Activated CD8-positive, alpha-beta memory T cell treated with anti-CD3 and anti-CD28 coated beads for 24 hours (primary cell): ENCODE data around the gene SOS2.
"Not testable (repeated sequence)": the region's sequence is repeated elsewhere in the genome, so short reads cannot be mapped to it uniquely, and the experiment has no call there.

Experiments used
- DNase-seq: peaks from one replicate; pipeline ENCODE4 v3.0.0-alpha.2; 2020

Gene SOS2

DNA sequence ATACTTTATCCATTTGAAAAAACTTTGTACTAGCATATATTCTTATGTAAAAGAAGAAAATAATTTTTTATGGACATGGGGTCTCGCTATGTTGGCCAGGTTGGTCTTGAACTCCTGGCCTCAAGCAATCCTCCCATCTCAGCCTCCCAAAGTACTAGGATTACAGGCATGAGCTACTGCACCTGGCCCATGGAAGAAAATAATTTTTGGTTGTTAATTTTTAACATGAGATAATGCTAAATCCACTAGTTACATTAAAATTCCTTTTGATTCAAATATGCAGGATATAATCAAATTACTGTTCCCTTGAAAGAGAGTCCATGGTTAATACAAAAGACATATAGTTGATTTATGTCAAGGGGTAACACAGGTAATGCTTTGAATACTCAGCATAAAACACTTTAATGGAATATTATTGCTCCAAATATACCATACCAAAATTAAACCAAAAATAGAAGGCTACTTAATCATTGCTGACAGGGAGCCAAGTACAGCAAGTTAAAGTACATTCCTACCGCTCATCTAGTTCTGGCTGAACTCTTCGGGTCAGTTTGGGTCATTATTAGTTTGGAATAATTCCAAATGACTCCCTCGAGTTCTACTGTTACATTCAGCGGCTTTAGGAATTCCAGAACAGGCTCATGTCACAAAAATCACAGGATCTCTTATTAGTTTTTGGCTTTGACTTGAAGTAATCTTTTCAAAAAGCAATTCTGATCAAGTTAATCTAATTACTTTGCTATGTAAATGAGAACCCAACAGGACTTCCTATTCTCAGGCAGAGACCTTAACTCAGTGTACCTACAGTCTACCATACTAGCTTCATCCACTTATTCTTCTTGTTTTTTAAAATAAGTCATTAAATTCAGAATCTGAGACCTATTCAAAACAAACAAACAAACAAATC lies 6.1 kb downstream of the SOS2 start:
- DNase-seq: no peak

DNA sequence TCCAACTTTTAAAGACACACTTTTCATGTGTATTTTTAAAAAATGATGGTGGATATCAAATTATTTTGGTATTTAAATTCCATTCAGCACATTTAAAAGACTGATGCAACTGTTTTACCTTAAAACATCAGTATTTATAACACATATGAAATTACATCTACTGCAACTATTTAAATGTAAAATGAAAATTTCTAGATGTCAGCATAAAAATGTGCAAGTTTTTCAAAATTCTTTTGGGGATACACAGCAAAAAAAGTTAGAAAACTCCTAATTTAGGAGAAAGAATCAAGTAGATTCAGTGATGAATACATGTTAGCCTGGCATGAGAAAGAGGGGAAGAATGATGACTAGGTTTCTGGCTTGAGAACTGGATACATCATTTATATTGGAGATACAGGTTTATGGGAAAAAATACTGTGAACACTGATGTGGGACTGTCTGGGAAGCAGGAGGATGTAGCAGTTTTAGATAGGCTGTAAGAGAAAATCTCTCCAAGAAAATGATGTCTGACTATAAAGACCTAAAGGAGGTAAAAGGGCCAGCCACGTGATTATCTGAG lies 9.2 kb downstream of the SOS2 start:
- no peak for DNase-seq

DNA sequence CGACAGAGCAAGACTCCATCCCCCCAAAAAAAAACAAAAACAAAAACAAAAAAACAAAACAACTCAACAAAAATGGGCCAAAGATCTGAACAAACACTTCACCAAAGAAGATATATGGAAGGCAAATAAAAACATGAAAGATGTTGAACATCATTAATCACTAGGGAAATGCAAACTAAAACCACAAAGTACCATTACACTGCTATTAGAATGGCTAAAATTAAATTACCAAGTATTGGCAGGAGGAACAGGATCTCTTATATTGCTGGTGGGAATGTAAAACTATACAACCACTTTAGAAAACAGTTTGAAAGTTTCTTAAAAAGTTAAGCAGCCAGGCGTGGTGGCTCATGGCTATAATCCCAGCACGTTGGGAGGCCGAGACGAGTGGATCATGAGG lies 12.9 kb downstream of the SOS2 start:
- DNase-seq: no peak

DNA sequence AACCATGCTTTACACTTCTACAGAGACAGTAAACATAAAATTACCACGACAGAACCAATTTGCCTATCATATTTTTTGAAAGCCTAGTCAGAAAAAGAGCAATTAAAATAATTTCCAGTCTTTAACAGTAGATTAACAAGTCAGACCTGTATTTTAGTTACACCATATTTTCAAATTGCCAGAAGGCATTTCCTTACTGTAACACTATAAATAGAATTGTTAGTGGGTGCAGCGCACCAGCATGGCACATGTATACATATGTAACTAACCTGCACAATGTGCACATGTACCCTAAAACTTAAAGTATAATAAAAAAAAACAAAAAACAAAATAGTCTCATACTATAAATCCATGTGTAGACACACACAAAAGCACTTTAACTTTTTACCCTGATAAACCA lies 16.0 kb downstream of the SOS2 start:
- DNase-seq: no peak

DNA sequence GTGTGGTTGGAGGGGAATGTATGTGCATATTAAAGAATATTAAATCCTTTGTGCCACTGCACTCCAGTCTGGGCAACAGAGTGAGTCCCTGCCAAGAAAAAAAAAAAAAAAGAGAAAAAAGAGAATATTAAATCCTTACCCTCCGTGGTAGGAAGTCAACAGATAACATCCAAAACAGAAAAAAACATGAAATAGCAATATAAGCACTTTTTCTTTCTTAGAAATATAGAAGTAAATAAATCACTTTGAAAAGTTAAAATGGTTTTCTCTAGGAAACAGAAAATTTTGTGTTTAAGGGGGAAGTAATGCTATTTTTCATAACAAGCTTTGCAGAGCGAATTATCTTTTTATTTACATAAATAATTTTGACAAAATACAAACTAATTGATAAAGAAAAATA lies 17.6 kb downstream of the SOS2 start:
- DNase-seq: no peak

DNA sequence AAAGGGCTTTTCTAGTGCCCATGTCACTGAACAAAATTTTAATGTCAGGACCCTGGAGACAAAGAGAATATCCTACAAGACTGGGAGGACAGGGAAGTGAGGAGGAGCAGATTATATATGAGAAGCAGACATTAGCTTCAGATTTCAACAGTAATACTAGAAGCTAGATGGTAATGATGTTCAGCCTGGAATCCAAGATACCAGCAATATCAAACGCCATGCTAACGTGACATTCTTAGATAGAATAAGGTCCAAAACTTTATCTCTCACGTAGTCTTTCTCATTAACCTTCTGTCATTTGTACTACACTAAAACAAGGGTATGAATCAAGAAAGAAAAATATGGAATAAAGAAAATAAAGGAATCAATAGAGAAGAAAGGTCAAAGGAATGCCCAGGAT lies 18.7 kb downstream of the SOS2 start:
- no peak for DNase-seq

DNA sequence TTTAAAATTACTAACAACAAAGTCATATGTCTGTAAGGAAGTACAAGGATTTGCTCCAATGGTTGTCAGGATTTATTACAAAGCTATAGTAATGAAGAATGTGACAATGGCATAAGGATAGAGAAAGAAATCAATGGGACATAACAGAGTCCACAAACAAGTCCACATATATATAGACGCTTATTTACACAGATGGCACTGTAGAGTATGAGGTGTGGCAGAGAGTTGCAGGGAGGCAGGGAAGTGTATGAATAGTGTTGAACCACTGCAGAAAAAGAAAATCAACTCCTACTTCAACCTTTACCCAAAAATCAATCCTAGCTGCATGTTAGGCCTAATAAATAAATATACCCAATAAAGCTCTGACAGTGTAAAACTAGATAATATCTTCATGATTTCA lies 21.3 kb downstream of the SOS2 start:
- DNase-seq: no peak

DNA sequence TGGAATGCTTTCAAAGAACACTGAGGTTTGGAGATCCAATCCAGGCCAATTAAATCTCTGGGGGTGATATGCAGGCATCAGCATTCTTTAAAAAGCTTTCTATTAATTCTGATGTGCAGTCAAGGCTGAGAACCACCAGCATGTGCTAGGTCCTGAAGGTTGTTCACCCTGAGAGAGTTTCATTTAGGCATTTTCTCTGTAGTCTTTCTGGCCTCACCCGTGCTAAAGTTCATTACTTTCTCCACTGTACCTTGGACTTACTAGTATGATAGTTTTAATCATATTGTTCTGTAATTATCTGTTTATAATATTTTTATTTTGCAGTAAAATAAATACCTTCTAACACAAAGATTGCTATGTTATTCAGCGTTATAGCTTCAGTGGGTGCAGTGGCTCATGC lies 32.9 kb downstream of the SOS2 start:
- DNase-seq: no peak

DNA sequence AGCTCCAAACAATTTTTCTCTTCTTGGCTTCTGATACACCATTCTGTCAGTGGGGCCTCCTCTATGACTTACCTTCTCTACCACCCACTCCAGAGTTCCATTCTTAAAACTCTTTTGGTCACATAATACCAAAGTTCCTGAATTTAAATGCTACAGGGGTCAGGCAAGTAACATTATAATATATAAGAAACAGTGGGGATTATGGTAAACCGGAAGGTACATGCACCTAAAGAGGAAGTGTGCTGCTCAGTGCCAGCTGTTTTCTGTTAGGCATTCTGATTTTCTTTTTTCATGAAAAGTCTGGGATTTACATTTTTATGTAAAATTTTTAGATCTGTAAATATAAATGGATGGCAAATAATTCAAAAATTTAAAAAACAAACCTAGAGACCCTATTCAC lies 39.9 kb downstream of the SOS2 start:
- DNase-seq: no peak

DNA sequence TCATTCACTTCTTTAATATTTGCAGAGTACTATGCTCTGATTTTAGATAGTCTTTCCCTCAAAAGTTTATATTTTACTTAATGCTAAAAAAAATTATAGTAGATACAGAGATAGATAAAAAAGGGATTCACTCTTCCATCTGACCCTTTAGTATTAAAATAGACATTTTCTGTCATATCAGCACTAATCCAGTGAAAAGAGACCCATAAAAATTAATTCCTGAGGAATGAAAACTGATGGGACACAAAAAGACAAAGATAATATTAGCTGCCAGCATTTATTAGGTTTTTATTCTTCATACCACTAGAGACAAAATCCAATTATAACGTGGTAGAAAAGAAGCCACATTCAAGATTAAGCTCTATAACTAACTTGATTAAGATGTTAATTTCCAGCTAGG lies 45.3 kb downstream of the SOS2 start:
- DNase-seq: no peak

DNA sequence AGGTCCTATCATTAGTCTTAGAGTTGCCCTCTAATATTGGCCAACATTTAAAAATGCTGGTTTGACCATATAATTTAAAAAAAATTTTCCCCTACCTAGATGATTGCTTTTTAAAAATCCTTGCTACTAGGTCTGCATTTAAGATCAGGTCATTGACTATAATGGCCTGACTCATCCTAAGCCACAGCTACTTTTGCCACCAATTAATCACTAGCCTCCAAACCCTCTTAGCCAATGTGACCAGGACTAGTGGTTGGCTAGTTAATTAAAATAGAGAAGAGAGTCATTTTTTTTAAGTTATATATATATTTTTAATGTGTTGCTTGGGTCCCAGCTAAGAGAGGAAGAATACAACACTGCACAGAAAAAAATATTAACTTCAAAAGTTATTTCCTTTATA lies 57.5 kb downstream of the SOS2 start:
- DNase-seq: no peak

DNA sequence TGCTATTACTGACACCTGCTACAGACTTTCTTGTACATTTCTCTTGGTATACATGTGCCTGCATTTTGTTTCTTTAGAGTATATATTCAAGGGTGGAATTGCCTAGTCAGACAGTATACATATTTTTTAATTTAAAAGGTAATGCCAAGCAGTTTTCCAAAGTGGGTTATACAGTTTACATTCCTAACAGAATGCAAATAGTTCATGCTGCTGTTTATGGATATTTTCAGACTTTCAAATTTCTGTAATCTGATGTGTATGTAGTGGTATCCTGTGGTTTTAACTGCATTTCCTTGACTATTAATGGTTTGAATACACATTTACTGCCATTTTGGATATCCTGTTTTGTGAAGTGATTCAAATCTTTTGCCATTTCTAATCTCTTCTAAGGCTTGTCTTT lies 59.5 kb downstream of the SOS2 start:
- no peak for DNase-seq

DNA sequence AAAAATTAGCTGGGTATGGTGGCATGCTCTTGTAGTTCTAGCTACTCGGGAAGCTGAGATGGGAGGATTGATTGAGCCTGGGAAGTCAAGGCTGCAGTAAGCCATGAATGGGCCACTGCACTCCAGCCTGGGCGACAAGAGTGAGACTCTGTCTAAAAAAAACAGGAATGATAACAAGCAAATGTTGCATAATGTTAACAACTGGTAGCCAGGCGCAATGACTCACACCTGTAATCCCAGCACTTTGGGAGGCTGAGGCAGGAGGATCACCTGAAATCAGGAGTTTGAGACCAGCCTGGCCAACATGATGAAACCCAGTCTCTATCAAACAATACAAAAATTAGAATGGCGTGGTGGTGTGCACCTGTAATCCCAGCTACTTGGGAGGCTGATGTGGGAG lies 64.0 kb downstream of the SOS2 start:
- not testable (repeated sequence) for DNase-seq

DNA sequence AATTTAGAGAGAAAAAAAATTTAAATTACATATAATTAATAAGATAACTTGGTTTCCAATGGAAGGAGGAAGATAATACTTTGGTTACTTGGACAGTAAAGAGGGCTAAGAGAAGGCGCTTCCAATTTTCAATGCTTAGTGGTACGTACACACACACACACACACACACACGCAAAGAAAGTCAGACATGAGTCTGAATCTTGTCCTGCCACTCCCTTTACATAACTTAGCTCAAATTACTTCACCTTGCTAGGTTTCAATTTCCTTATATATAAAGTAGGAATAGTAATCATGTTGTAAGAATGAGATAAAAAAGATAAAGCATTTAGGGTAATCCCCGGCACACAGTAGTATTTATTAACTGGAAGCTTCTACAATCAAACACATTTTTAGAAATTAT lies 75.3 kb downstream of the SOS2 start:
- DNase-seq: no peak

DNA sequence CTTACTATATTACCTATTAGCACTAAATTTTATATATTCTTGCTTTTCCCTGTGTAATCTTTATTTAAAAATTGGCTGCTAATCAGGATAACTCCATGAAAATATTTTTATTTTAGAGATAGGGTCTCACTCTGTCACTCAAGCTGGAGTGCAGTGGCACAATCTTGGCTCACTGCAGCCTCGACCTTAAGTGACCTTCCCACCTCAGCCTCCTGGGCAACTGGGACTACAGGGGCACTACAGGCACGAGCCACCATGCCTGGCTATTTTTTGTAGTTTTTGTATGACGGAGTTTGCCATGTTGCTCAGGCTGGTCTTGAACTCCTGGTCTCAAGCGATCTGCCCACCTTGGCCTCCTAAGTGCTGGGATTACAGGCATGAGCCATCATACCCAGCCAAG lies 82.6 kb downstream of the SOS2 start:
- DNase-seq: no peak

DNA sequence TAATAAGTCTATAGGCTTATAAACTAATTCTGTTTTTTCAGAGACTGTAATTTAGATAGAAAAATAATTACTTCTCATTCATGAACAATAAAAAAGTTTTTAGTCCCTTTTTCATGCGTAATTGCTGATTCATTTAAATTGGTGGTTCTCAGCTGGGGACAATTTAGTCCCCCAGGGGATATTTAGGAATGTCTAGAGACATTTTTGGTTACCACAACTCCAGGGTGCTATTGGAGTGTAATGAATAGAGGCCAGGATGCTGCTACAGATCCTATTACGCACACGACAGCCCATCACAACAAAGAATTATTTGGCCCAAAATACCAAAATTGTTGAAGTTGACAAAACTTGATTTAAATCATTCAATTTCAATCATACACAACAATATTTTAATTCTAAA lies 92.2 kb downstream of the SOS2 start:
- no peak for DNase-seq

DNA sequence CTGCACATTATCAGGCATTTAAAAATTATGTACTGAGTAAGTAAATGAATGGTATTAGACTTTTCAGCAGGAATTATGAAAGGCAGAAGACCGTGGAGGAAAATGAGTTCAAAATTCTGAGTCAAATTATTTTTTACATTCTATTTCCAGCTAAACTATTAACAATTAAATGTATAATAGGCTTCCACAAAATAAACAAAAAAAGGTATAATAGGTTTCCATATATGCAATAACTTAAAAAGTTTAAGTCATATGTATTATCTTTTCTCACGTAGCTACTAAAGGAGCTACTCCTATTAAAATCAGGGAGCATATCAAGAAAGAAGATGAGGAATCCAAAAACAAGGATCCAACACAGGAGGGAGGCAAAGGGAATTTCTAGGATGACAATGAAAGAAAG lies 103.6 kb downstream of the SOS2 start:
- no peak for DNase-seq

DNA sequence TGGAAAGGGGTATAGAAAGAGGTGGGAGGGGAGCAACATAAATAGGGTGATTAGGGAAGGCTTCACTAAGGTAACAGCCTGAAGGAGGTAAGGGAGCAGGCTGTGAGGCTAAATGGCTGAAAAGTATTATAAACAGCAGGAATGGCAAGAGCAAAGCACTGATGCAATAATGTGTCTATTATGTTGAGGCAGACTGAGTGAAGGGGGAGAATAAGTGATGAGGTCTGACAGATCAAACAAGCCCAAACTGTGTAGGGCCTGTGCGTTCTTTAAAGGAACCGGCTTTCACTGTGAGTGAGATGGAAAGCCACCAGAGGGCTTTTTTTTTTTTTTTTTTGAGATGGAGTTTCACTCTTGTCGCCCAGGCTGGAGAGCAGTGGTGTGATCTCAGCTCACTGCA lies 108.3 kb downstream of the SOS2 start:
- no peak for DNase-seq

DNA sequence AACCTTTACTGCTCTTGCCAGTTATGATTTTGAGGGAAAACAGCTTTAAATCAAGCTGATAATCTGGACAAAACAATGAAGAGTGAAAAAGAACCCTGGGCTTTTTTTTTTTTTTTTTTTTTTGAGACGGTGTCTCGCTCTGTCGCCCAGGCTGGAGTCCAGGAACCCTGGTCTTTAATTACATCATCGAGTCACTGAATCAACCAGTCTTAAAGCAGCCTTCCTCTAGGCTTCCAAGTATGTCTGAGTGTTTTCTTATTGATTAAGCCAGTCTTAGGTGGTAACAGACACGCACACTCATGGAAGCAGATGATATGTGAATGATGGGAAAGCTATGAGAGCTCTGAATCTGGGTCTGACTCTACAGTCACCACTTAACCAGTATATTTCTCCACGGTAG lies 109.1 kb downstream of the SOS2 start:
- DNase-seq: no peak

DNA sequence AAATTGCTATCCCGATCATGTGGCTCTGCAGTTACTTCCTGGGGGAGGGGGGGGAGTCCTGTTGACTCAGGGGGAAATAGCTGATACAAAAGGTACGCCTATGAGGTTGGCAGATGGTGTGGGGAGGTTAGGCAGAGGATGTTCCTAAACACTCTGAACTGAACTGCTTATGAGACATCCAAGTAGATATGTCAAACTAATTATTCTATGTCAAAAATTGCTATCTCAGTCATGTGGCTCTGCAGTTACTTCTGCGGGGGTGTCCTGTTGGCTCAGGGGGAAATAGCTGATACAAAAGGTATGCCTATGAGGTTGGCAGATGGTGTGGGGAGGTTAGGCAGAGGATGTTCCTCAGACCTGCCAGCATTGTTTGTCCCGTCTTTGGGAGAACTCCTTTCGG lies 109.9 kb downstream of the SOS2 start:
- DNase-seq: no peak

DNA sequence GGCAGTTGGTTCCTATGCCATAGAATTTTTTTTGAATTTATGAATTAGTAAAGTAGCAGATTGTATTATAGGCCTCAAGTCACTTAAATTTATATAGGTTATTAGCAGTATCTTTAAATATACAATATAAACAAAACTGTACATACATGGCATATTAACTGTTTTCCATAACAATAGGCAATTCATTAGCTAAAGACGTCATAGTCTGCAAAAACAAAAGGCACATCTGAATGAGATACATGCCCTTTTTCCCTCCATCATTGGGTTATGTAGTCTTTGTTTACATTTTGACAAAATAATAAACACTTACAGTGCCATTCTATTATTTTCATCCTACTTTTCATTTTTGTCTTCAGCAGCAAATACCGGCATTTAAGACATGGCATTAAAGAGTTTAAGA lies 113.9 kb downstream of the SOS2 start:
- no peak for DNase-seq

DNA sequence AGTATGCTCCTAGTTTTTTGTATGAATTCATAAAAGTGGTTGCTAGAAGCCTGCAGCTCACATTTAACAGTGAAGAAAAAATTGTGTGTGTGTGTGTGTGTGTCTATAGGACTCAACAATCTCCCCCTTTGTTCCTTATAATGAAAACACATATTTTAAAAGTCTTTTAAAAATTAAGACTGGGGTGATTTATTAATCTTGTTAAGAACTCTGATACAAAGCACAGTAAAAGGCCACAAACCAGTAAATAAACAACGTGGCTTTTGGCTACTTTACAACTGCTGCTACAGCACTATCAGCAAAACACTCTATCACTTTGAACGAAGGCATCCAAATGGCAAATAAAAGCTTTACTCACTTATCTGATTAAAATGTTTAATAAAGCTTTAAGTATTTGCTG lies 114.4 kb downstream of the SOS2 start:
- no peak for DNase-seq

DNA sequence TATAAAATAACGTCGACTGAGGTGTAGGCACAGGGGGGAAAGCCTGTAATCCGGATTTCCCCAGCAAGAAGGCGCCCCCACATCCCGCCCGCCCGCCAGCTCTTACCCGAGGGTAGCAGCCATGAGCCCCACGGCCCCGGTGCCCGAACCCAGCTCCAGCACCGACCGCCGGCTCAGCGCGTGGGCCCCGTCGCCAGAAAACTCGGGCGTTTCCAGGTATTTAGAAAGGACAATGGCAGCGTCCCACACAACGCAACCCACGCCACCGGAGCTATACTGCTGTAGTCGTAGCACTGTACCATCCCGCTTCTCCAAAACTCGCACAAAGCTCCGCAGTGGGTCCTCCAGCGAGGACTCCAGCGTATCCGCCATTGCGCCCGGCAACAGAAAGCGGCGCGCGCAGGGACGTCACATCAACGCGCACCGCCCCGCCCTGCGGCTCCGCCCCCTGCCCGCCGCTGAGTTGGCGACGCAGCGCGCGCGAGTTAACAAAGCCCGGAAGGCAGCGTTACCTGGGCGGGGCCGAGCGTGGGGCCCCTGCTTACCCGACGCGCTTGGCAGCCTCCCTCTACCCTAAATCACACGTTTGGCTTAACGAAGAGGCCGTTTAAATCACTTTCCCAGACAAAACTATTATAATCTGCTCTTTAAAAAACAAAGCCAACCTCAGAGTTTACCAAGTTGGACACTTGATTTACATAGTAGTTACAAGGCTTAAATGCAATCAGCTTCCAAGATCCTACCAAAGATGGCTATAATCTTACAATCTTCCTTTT lies 115.0 kb downstream of the SOS2 start, which contains the start of gene VCPKMT:
Gene VCPKMT (minus strand): TSS at position 392 of the 776 bp plus-strand sequence. CDS start 20 bp downstream, at position 372.
- DNase-seq: peak; percentile 98
